SK-N-SH treated with all-trans-retinoic acid at 6 μM for 48 hours (cell line): ENCODE measurements around the gene CYS1.
"Not testable (repeated sequence)": the region's sequence is repeated elsewhere in the genome, so short reads cannot be mapped to it uniquely, and the experiment has no call there.

Experiments
- ATAC-seq: fragments of 200-7000 bp; cut with Tn5 transposase; 3 replicates; pipeline ENCODE4 v1.9.1; 2020; ENCODE audit warnings: mild to moderate bottlenecking, moderate library complexity
- ARNTL ChIP-seq: fragments of 450-650 bp; formaldehyde crosslinking; IDR thresholded peaks from 2 replicates; pipeline ENCODE4 v1.5.0; 2020; ENCODE audit warnings: low read depth, mild to moderate bottlenecking, moderate library complexity, borderline replicate concordance
- BACH2 ChIP-seq: fragments of 250-450 bp; sonication (Bioruptor Pico); IDR thresholded peaks from 2 replicates; pipeline ENCODE4 v1.9.0; 2021; ENCODE audit warnings: mild to moderate bottlenecking, borderline replicate concordance
- CSDC2 ChIP-seq: fragments of 250-450 bp; sonication (Bioruptor Pico); IDR thresholded peaks from 2 replicates; pipeline ENCODE4 v1.5.0; 2020; ENCODE audit warnings: mild to moderate bottlenecking, moderate library complexity
- ESRRG ChIP-seq: fragments of 250-450 bp; sonication (Bioruptor Pico); IDR thresholded peaks from 2 replicates; pipeline ENCODE4 v1.6.1; 2021; ENCODE audit warnings: mild to moderate bottlenecking
- GLIS3 ChIP-seq: fragments of 250-450 bp; sonication (Bioruptor Pico); IDR thresholded peaks from 2 replicates; pipeline ENCODE4 v1.5.0; 2020; ENCODE audit warnings: mild to moderate bottlenecking, moderate library complexity
- OSR1 ChIP-seq: fragments of 250-450 bp; sonication (Bioruptor Pico); IDR thresholded peaks from 2 replicates; pipeline ENCODE4 v1.8.0; 2022; ENCODE audit warnings: moderate library complexity, mild to moderate bottlenecking, inconsistent platforms
- PATZ1 ChIP-seq: fragments of 250-450 bp; sonication (Bioruptor Pico); IDR thresholded peaks from 2 replicates; pipeline ENCODE4 v1.8.0; 2020; ENCODE audit warnings: mild to moderate bottlenecking, moderate library complexity, borderline replicate concordance
- PPARA ChIP-seq: fragments of 250-450 bp; sonication (Bioruptor Pico); IDR thresholded peaks from 2 replicates; pipeline ENCODE4 v1.5.0; 2020; ENCODE audit warnings: mild to moderate bottlenecking, borderline replicate concordance
- SNAI2 ChIP-seq: fragments of 250-450 bp; sonication (Bioruptor Pico); IDR thresholded peaks from 2 replicates; pipeline ENCODE4 v1.5.0; 2020; ENCODE audit warnings: mild to moderate bottlenecking, moderate library complexity
- TCF4 ChIP-seq: fragments of 250-450 bp; sonication (Bioruptor Pico); IDR thresholded peaks from 2 replicates; pipeline ENCODE4 v1.8.0; 2021; ENCODE audit warnings: mild to moderate bottlenecking, moderate library complexity, borderline replicate concordance
- ZC3H10 ChIP-seq: fragments of 250-450 bp; sonication (Bioruptor Pico); IDR thresholded peaks from 2 replicates; pipeline ENCODE4 v1.5.1; 2021; ENCODE audit warnings: mild to moderate bottlenecking, moderate library complexity
- ZFP3 ChIP-seq: fragments of 250-450 bp; sonication (Bioruptor Pico); IDR thresholded peaks from 2 replicates; pipeline ENCODE4 v1.5.0; 2020; ENCODE audit warnings: mild to moderate bottlenecking, moderate library complexity
- ZFP30 ChIP-seq: fragments of 450-650 bp; formaldehyde crosslinking; IDR thresholded peaks from 2 replicates; pipeline ENCODE4 v1.5.0; 2022; ENCODE audit warnings: mild to moderate bottlenecking, moderate library complexity
- ZNF565 ChIP-seq: fragments of 450-650 bp; formaldehyde crosslinking; conservative IDR thresholded peaks from 2 replicates; pipeline ENCODE4 v1.5.0; 2020; ENCODE audit warnings: low read depth, mild to moderate bottlenecking, moderate library complexity
- ZNF70 ChIP-seq: fragments of 450-650 bp; formaldehyde crosslinking; IDR thresholded peaks from 2 replicates; pipeline ENCODE4 v1.5.0; 2020; ENCODE audit warnings: mild to moderate bottlenecking, moderate library complexity
- ZNF8 ChIP-seq: fragments of 450-650 bp; formaldehyde crosslinking; IDR thresholded peaks from 2 replicates; pipeline ENCODE4 v1.5.0; 2020; ENCODE audit warnings: mild to moderate bottlenecking, moderate library complexity
- TF ChIP-seq, protein P1 (sequence below): fragments of 250-450 bp; sonication (Bioruptor Pico); IDR thresholded peaks from 2 replicates; pipeline ENCODE4 v1.8.0; 2021; ENCODE audit warnings: low read depth, mild to moderate bottlenecking, moderate library complexity, borderline replicate concordance
- TF ChIP-seq, protein P2 (sequence below): fragments of 250-450 bp; sonication (Bioruptor Pico); IDR thresholded peaks from 2 replicates; pipeline ENCODE4 v1.5.0; 2020; ENCODE audit warnings: mild to moderate bottlenecking, moderate library complexity

Gene CYS1

GRCh38 chr2:10096641-10097040, 16.4 kb upstream of the CYS1 start (continued):
- TF ChIP-seq, protein P1, sequence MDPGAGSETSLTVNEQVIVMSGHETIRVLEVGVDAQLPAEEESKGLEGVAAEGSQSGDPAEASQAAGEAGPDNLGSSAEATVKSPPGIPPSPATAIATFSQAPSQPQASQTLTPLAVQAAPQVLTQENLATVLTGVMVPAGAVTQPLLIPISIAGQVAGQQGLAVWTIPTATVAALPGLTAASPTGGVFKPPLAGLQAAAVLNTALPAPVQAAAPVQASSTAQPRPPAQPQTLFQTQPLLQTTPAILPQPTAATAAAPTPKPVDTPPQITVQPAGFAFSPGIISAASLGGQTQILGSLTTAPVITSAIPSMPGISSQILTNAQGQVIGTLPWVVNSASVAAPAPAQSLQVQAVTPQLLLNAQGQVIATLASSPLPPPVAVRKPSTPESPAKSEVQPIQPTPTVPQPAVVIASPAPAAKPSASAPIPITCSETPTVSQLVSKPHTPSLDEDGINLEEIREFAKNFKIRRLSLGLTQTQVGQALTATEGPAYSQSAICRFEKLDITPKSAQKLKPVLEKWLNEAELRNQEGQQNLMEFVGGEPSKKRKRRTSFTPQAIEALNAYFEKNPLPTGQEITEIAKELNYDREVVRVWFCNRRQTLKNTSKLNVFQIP (CRISPR knock-in tag) = no peak
- no peak for TF ChIP-seq ZNF70 (CRISPR knock-in tag)
- no peak for TF ChIP-seq OSR1 (CRISPR knock-in tag)
- TF ChIP-seq ZFP30 (CRISPR knock-in tag) = no peak
- TF ChIP-seq ZC3H10 (CRISPR knock-in tag) = no peak
- TF ChIP-seq ZNF8 (CRISPR knock-in tag) = no peak
- TF ChIP-seq ZNF565 (CRISPR knock-in tag) = no peak
- TF ChIP-seq ESRRG = no peak
- no peak for TF ChIP-seq PPARA (CRISPR knock-in tag)
- TF ChIP-seq ZFP3 (CRISPR knock-in tag) = no peak

DNA sequence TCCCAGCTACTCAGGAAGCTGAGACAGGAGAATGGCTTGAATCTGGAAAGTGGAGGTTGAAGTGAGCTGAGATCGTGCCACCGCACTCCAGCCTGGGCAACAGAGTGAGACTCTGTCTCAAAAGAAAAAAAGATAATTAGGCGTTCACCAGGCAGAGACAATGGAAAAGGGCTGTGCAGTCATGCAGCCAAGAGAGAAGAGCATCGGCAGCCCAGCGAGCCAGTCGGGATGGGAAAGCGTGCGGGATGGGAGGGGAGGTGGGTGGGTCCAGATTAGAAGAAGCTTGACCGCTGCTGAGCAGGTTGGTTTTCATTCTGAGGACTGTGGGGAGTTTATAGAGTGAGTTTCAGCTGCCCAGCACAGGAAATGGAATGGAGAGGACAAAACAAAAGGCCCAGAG, 15.0 kb upstream of the CYS1 start:
- TF ChIP-seq SNAI2 (CRISPR knock-in tag) = no peak
- ATAC-seq = no peak

DNA sequence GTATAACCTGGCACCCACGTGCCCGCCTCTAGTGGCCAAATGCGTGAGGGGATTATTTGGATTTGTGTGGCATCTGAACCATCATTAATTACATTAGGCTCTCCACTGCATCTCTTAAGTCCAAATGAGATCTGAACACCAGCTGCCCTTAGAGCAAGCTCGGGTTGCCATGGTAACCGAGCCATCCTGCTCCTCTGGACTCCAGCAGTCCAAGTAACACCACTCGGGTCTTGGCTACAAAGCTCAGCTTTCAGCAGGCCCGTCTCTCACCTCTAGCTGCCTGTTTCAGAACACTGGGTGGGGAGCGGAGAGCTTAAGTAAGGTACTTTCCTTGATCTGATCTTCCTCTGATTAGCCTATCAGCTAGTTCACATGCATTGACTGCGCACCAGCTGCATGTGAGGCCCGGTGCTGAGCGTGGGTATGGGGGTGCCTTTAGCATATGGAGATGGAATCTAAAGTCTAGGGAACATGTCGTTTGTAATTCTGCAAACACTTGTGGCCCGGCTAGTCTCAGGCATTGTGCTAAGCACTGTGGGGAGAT, 14.1 kb upstream of the CYS1 start:
- ATAC-seq = no peak

DNA sequence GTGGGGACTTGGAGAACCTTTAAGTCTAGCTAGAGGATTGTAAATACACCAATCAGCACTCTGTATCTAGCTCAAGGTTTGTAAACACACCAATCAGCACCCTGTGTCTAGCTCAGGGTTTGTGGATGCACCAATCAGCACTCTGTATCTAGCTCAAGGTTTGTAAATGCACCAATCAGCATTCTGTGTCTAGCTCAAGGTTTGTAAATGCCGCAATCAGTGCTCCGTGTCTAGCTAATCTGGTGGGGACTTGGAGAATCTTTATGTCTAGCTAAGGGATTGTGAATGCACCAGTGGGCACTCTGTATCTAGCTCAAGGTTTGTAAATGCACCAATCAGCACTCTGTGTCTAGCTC, 11.7 kb upstream of the CYS1 start:
- not testable (repeated sequence) for ATAC-seq

More for the DNA sequence above, 14.1 kb upstream of the CYS1 start:
- TF ChIP-seq, protein P1 (CRISPR knock-in tag) = no peak
- TF ChIP-seq ZNF565 (CRISPR knock-in tag) = no peak
- no peak for TF ChIP-seq CSDC2 (CRISPR knock-in tag)
- TF ChIP-seq TCF4 (CRISPR knock-in tag) = no peak
- no peak for TF ChIP-seq OSR1 (CRISPR knock-in tag)
- TF ChIP-seq, protein P2, sequence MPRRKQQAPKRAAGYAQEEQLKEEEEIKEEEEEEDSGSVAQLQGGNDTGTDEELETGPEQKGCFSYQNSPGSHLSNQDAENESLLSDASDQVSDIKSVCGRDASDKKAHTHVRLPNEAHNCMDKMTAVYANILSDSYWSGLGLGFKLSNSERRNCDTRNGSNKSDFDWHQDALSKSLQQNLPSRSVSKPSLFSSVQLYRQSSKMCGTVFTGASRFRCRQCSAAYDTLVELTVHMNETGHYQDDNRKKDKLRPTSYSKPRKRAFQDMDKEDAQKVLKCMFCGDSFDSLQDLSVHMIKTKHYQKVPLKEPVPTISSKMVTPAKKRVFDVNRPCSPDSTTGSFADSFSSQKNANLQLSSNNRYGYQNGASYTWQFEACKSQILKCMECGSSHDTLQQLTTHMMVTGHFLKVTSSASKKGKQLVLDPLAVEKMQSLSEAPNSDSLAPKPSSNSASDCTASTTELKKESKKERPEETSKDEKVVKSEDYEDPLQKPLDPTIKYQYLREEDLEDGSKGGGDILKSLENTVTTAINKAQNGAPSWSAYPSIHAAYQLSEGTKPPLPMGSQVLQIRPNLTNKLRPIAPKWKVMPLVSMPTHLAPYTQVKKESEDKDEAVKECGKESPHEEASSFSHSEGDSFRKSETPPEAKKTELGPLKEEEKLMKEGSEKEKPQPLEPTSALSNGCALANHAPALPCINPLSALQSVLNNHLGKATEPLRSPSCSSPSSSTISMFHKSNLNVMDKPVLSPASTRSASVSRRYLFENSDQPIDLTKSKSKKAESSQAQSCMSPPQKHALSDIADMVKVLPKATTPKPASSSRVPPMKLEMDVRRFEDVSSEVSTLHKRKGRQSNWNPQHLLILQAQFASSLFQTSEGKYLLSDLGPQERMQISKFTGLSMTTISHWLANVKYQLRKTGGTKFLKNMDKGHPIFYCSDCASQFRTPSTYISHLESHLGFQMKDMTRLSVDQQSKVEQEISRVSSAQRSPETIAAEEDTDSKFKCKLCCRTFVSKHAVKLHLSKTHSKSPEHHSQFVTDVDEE = no peak
- no peak for TF ChIP-seq ARNTL (CRISPR knock-in tag)
- TF ChIP-seq ZFP3 (CRISPR knock-in tag) = no peak

DNA sequence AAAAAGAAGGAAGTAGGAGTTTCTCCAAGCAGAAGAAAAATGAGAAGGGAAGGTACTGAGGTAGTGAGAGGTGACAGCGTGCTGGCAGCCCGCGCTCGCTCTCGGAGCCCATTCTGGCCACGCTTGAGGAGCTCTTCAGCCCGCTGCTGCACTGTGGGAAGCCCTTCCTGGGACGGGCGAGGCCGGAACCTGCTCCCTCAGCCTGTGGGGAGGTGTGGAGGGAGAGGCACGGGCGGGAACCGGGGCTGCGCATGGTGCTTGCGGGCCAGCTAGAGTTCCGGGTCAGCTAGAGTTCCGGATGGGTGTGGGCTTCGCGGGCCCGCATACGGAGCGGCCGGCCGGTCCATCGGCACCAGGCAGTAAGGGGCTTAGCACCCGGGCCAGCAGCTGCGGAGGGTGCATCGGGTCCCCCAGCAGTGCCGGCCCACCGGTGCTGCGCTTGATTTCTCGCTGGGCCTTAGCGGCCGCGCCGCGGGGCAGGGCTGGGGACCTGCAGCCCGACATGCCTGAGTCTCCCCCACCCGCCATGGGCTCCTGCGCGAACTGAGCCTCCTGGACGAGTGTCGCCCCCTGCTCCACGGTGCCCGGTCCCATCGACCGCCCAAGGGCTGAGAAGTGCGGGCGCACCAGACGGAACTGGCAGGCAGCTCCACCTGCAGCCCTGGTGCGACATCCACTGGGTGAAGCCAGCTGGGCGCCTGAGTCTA, 11.1 kb upstream of the CYS1 start:
- TF ChIP-seq SNAI2 (CRISPR knock-in tag) = no peak
- TF ChIP-seq PATZ1 (CRISPR knock-in tag) = no peak
- no peak for TF ChIP-seq GLIS3 (CRISPR knock-in tag)
- TF ChIP-seq, protein P2 = no peak
- TF ChIP-seq BACH2 (CRISPR knock-in tag) = no peak
- TF ChIP-seq ESRRG = no peak
- TF ChIP-seq, protein P1 (CRISPR knock-in tag) = no peak
- TF ChIP-seq, all 23 proteins: peak for 0
- no peak for ATAC-seq
